ENCODE results near the gene COL15A1. TPM values are rescaled to one million over a fixed set of nuclear protein-coding genes. Genes with fewer than 3 reads are reported as not detected.

COL15A1 gene
- total RNA-seq, 4 donors from 2014 or later = 1.4 to 16.5 (median 5.6) TPM

- Histone ChIP-seq H3K27ac (peak overlapping the region in 2 of 4 donors; percentile 52 to 84), H3K27me3 (peaks cover 0 to 6% of the 10 kb centered on the region in 2 donors), H3K36me3 (no peaks in the 10 kb centered on the region), H3K4me1 (peaks cover 0 to 8% (median 0%) of the 10 kb centered on the region in 4 donors), H3K9me3 (no peaks in the 10 kb centered on the region), H3K4me3 (peak overlapping the region in 2 of 4 donors; percentile 41 to 61)
- no peak for DNase-seq
- TF ChIP-seq CTCF (IDR thresholded peaks at IDR 0.05) (no peak), POLR2A (IDR thresholded peaks at IDR 0.05) (no peak)
Observed at GRCh38 chr9:98944734-98945074, 997 bp downstream of the COL15A1 start.

- Histone ChIP-seq H3K4me3 (no peak overlapping the region), H3K36me3 (no peaks in the 10 kb centered on the region), H3K9me3 (no peaks in the 10 kb centered on the region), H3K27ac (no peak overlapping the region), H3K27me3 (no peaks in the 10 kb centered on the region), H3K4me1 (peaks cover 0 to under 1% (median 0%) of the 10 kb centered on the region in 4 donors)
- no peak for DNase-seq
- TF ChIP-seq CTCF (IDR thresholded peaks at IDR 0.05) = no peak
- TF ChIP-seq POLR2A (IDR thresholded peaks at IDR 0.05) = no peak
Observed at GRCh38 chr9:98949565-98949964, 5.9 kb downstream of the COL15A1 start.

- Histone ChIP-seq H3K36me3 (no peaks in the 10 kb centered on the region), H3K9me3 (no peaks in the 10 kb centered on the region), H3K4me3 (no peak overlapping the region), H3K27ac (no peak overlapping the region), H3K27me3 (no peaks in the 10 kb centered on the region), H3K4me1 (no peaks in the 10 kb centered on the region)
- TF ChIP-seq POLR2A (IDR thresholded peaks at IDR 0.05) (no peak), CTCF (IDR thresholded peaks at IDR 0.05) (no peak)
- no peak for DNase-seq
Observed at GRCh38 chr9:98950262-98950661, 6.6 kb downstream of the COL15A1 start.

- Histone ChIP-seq H3K4me3 (no peak overlapping the region), H3K36me3 (no peaks in the 10 kb centered on the region), H3K27me3 (no peaks in the 10 kb centered on the region), H3K9me3 (no peaks in the 10 kb centered on the region), H3K27ac (peak overlapping the region in 1 of 4 donors; percentile 79), H3K4me1 (no peaks in the 10 kb centered on the region)
- no peak for DNase-seq
- no peak for TF ChIP-seq POLR2A (IDR thresholded peaks at IDR 0.05)
- no peak for TF ChIP-seq CTCF (IDR thresholded peaks at IDR 0.05)
Observed at GRCh38 chr9:98951967-98952366, 8.3 kb downstream of the COL15A1 start.

GRCh38 chr9:98953581-98954243 is 10.0 kb downstream of the COL15A1 start:
- Histone ChIP-seq H3K4me1 (no peaks in the 10 kb centered on the region), H3K36me3 (no peaks in the 10 kb centered on the region), H3K27me3 (no peaks in the 10 kb centered on the region), H3K27ac (peak overlapping the region in 1 of 4 donors; percentile 79), H3K4me3 (no peak overlapping the region), H3K9me3 (no peaks in the 10 kb centered on the region)
- TF ChIP-seq CTCF (IDR thresholded peaks at IDR 0.05) = no peak
- DNase-seq = no peak

- Histone ChIP-seq H3K27me3 (no peaks in the 10 kb centered on the region), H3K9me3 (no peaks in the 10 kb centered on the region), H3K27ac (peak overlapping the region in 1 of 4 donors; percentile 79), H3K4me3 (no peak overlapping the region), H3K36me3 (no peaks in the 10 kb centered on the region), H3K4me1 (no peaks in the 10 kb centered on the region)
- no peak for DNase-seq
- no peak for TF ChIP-seq POLR2A (IDR thresholded peaks at IDR 0.05)
Observed at GRCh38 chr9:98954244-98954610, 10.5 kb downstream of the COL15A1 start.

Measured in Peyer's patch (tissue), 4 donors.